NCI-H1092 treated with DMSO at 0.1 percent for 48 hours (cell line): ENCODE data around the gene PRPH.

Experiments
- DNase-seq: peaks from one replicate; lab custom pipeline; 2025; lab: John Stamatoyannopoulos, UW

The PRPH gene

GRCh38 chr12:49346659-49347310, 51.8 kb downstream of the PRPH start, which contains the start of gene DNAJC22:
Gene DNAJC22 (plus strand): TSS chr12:49346888. CDS start chr12:49348873, 1,985 bp downstream.
- peak; percentile 15 for DNase-seq

GRCh38 chr12:49347311-49348193, 52.6 kb downstream of the PRPH start:
- DNase-seq, result peak; percentile 50
